Measurements from ENCODE around the gene PNMA8B.

The PNMA8B gene

GRCh38 chr19:46442808-46443450 lies 52.7 kb downstream of the PNMA8B start:
- Histone ChIP-seq H3K36me3 (no peaks in the 10 kb centered on the region), H3K27me3 (peaks cover 12% of the 10 kb centered on the region), H3K9me3 (no peaks in the 10 kb centered on the region), H3K4me1 (ENCODE audit: control insufficient read depth in 1 of 2, insufficient read depth in 1 of 2, low read depth in 1 of 2, low read length in 1 of 2) (no peaks in the 10 kb centered on the region), H3K4me3 (ENCODE audit: low read depth in 1 of 2, low read length in 1 of 2) (no peak overlapping the region), H3K27ac (no peak overlapping the region)
- TF ChIP-seq CTCF (IDR thresholded peaks at IDR 0.05): no peak

DNA sequence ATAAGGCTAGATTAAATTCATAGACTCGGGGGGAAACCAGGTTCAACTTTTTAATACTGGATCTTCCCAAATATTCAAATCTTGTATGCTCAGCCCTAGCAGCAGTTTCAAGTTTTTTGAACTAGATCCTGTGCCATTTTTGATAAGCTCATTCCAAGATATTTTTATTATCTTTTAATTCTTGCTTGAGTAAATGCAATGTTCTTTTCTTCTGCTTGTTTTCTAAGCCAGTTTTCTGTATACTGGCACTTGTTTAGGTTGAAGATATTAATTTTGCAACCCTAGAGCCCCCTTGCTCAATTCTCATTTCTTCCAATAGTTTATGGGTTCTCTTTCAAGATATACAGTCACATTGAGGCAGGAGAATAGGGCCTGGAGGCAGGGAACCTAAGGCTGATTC lies 53.8 kb downstream of the PNMA8B start:
- H3K36me3 ChIP-seq: no peaks in the 10 kb centered on the region
- H3K27me3 ChIP-seq: peaks cover 1% of the 10 kb centered on the region
- no peak overlapping the region for H3K27ac ChIP-seq
- no peaks in the 10 kb centered on the region for H3K9me3 ChIP-seq
- H3K4me1 ChIP-seq (ENCODE audit: control insufficient read depth in 1 of 2, insufficient read depth in 1 of 2, low read depth in 1 of 2, low read length in 1 of 2): no peaks in the 10 kb centered on the region
- no peak for TF ChIP-seq CTCF (IDR thresholded peaks at IDR 0.05)
- no peak overlapping the region for H3K4me3 ChIP-seq (ENCODE audit: low read depth in 1 of 2, low read length in 1 of 2)

Measured in neutrophil (primary cell).